ENCODE measurements around the gene PEAK3. TPM values are rescaled to one million over a fixed set of nuclear protein-coding genes. Genes with fewer than 3 reads are reported as not detected.

Gene PEAK3
- total RNA-seq, 1 experiment from 2014 or later, result not detected

- DNase-seq, result no peak
Measured at GRCh38 chr19:2239771-2240770, 41.9 kb downstream of the PEAK3 start.

GRCh38 chr19:2239173-2239572, 42.8 kb downstream of the PEAK3 start:
- Histone ChIP-seq H3K9me3 (no peaks in the 10 kb centered on the region), H3K4me3 (peak overlapping the region; percentile 66), H3K27me3 (no peaks in the 10 kb centered on the region), H3K36me3 (peaks cover 22% of the 10 kb centered on the region)
- no peak for DNase-seq

More at GRCh38 chr19:2239771-2240770, 41.9 kb downstream of the PEAK3 start:
- Histone ChIP-seq H3K27me3 (no peaks in the 10 kb centered on the region), H3K9me3 (no peaks in the 10 kb centered on the region), H3K4me3 (peak overlapping the region; percentile 66), H3K36me3 (peaks cover 26% of the 10 kb centered on the region)

- Histone ChIP-seq H3K36me3 (peaks cover 20% of the 10 kb centered on the region), H3K4me3 (peak overlapping the region; percentile 66)
Measured at GRCh38 chr19:2237869-2238153, 44.2 kb downstream of the PEAK3 start.

GRCh38 chr19:2237051-2237868, 44.7 kb downstream of the PEAK3 start:
- no peaks in the 10 kb centered on the region for H3K9me3 ChIP-seq
- peak overlapping the region; percentile 66 for H3K4me3 ChIP-seq
- DNase-seq, result no peak
- no peaks in the 10 kb centered on the region for H3K27me3 ChIP-seq
- H3K36me3 ChIP-seq, result peaks cover 20% of the 10 kb centered on the region

More at GRCh38 chr19:2237869-2238153, 44.2 kb downstream of the PEAK3 start:
- Histone ChIP-seq H3K27me3 (no peaks in the 10 kb centered on the region), H3K9me3 (no peaks in the 10 kb centered on the region)
- no peak for DNase-seq

- peak within 1 kb of the TSS; percentile 66 for H3K4me3 ChIP-seq
- no peaks in the 10 kb centered on the region for H3K9me3 ChIP-seq
- H3K36me3 ChIP-seq, result peaks cover 25% of the 10 kb centered on the region
- peak; percentile 94 for DNase-seq
- no peaks in the 10 kb centered on the region for H3K27me3 ChIP-seq
Measured at GRCh38 chr19:2236314-2237050, 45.5 kb downstream of the PEAK3 start, which contains the start of the genes PLEKHJ1 and SF3A2. Gene PLEKHJ1 (minus strand): TSS chr19:2236329. CDS start chr19:2236248, 81 bp downstream. Gene SF3A2 (plus strand): TSS chr19:2236824. CDS start chr19:2243419, 6,595 bp downstream.

GRCh38 chr19:2236064-2236313, 46.0 kb downstream of the PEAK3 start:
- peak overlapping the region; percentile 66 for H3K4me3 ChIP-seq
- H3K27me3 ChIP-seq, result no peaks in the 10 kb centered on the region
- no peaks in the 10 kb centered on the region for H3K9me3 ChIP-seq
- no peak for DNase-seq
- peaks cover 24% of the 10 kb centered on the region for H3K36me3 ChIP-seq

GRCh38 chr19:2235381-2236063, 46.5 kb downstream of the PEAK3 start:
- DNase-seq, result no peak

GRCh38 chr19:2234996-2235380, 47.0 kb downstream of the PEAK3 start:
- no peak for DNase-seq
- H3K9me3 ChIP-seq, result no peaks in the 10 kb centered on the region
- no peaks in the 10 kb centered on the region for H3K27me3 ChIP-seq
- H3K4me3 ChIP-seq, result peak overlapping the region; percentile 66
- peaks cover 19% of the 10 kb centered on the region for H3K36me3 ChIP-seq

More at GRCh38 chr19:2235381-2236063, 46.5 kb downstream of the PEAK3 start:
- peaks cover 19% of the 10 kb centered on the region for H3K36me3 ChIP-seq
- no peaks in the 10 kb centered on the region for H3K9me3 ChIP-seq
- H3K27me3 ChIP-seq, result no peaks in the 10 kb centered on the region
- H3K4me3 ChIP-seq, result peak overlapping the region; percentile 66

GRCh38 chr19:2233601-2234280, 48.2 kb downstream of the PEAK3 start:
- no peak for DNase-seq
- Histone ChIP-seq H3K9me3 (no peaks in the 10 kb centered on the region), H3K27me3 (no peaks in the 10 kb centered on the region), H3K4me3 (no peak overlapping the region), H3K36me3 (peaks cover 19% of the 10 kb centered on the region)

- no peak overlapping the region for H3K4me3 ChIP-seq
- no peaks in the 10 kb centered on the region for H3K27me3 ChIP-seq
Measured at GRCh38 chr19:2232286-2233151, 49.5 kb downstream of the PEAK3 start.

GRCh38 chr19:2231621-2232221, 50.3 kb downstream of the PEAK3 start:
- DNase-seq, result peak; percentile 26
- Histone ChIP-seq H3K9me3 (no peaks in the 10 kb centered on the region), H3K36me3 (peaks cover 10% of the 10 kb centered on the region), H3K4me3 (no peak overlapping the region), H3K27me3 (no peaks in the 10 kb centered on the region)

More at GRCh38 chr19:2232286-2233151, 49.5 kb downstream of the PEAK3 start:
- H3K36me3 ChIP-seq, result peaks cover 10% of the 10 kb centered on the region
- H3K9me3 ChIP-seq, result no peaks in the 10 kb centered on the region
- no peak for DNase-seq

- peak; percentile 59 for DNase-seq
- Histone ChIP-seq H3K36me3 (peaks cover 10% of the 10 kb centered on the region), H3K9me3 (no peaks in the 10 kb centered on the region), H3K27me3 (no peaks in the 10 kb centered on the region), H3K4me3 (no peak overlapping the region)
Measured at GRCh38 chr19:2230807-2231533, 51.0 kb downstream of the PEAK3 start.

GRCh38 chr19:2230033-2230531, 51.9 kb downstream of the PEAK3 start:
- Histone ChIP-seq H3K27me3 (no peaks in the 10 kb centered on the region), H3K4me3 (no peak overlapping the region), H3K36me3 (peaks cover 10% of the 10 kb centered on the region; the same call in 1 of the 2 replicates), H3K9me3 (no peaks in the 10 kb centered on the region)
- no peak for DNase-seq

Measured in MG63 (cell line).